ENCODE results near the gene SLC9A4.

Gene SLC9A4

GRCh38 chr2:102518170-102518569, 45.1 kb downstream of the SLC9A4 start:
- POLR2A ChIA-PET: no interaction called here

GRCh38 chr2:102520009-102520408, 47.0 kb downstream of the SLC9A4 start:
- peak; percentile 61 for DNase-seq (ENCODE audit: extremely low spot score)
- POLR2A ChIA-PET: no interaction called here
- CTCF ChIA-PET: no interaction called here

More at GRCh38 chr2:102518170-102518569, 45.1 kb downstream of the SLC9A4 start:
- DNase-seq (ENCODE audit: extremely low spot score): no peak
- CTCF ChIA-PET: no interaction called here
- TF ChIP-seq LEF1 (IDR thresholded peaks at IDR 0.05; ENCODE audit: borderline replicate concordance): no peak
- TF ChIP-seq FOXA1 (IDR thresholded peaks at IDR 0.05): no peak
- TF ChIP-seq SP1 (IDR thresholded peaks at IDR 0.05): no peak
- no peak for TF ChIP-seq BHLHE40 (IDR thresholded peaks at IDR 0.05; ENCODE audit: borderline replicate concordance)
- no peak for TF ChIP-seq ARNT (IDR thresholded peaks at IDR 0.05)
- no peak for TF ChIP-seq ELF4 (IDR thresholded peaks at IDR 0.05)
- TF ChIP-seq, protein P1, sequence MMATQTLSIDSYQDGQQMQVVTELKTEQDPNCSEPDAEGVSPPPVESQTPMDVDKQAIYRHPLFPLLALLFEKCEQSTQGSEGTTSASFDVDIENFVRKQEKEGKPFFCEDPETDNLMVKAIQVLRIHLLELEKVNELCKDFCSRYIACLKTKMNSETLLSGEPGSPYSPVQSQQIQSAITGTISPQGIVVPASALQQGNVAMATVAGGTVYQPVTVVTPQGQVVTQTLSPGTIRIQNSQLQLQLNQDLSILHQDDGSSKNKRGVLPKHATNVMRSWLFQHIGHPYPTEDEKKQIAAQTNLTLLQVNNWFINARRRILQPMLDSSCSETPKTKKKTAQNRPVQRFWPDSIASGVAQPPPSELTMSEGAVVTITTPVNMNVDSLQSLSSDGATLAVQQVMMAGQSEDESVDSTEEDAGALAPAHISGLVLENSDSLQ (IDR thresholded peaks at IDR 0.05): no peak
- TF ChIP-seq FOXK2 (IDR thresholded peaks at IDR 0.05): no peak
- no peak for TF ChIP-seq NFRKB (IDR thresholded peaks at IDR 0.05)
- no peak for TF ChIP-seq ZNF384 (IDR thresholded peaks at IDR 0.05)
- no peak for TF ChIP-seq L3MBTL2 (conservative IDR thresholded peaks at IDR 0.05)
- TF ChIP-seq FOXM1 (IDR thresholded peaks at IDR 0.05; ENCODE audit: borderline replicate concordance): no peak
- no peak for TF ChIP-seq CTBP1 (IDR thresholded peaks at IDR 0.05; ENCODE audit: borderline replicate concordance)
- TF ChIP-seq TARDBP (IDR thresholded peaks at IDR 0.05): no peak
- TF ChIP-seq HDGF (IDR thresholded peaks at IDR 0.05; ENCODE audit: borderline replicate concordance): no peak
- no peak for TF ChIP-seq SUZ12 (IDR thresholded peaks at IDR 0.05)

GRCh38 chr2:102520801-102521200, 47.8 kb downstream of the SLC9A4 start:
- TF ChIP-seq, protein P1 (IDR thresholded peaks at IDR 0.05): no peak
- DNase-seq (ENCODE audit: extremely low spot score): no peak
- ChIA-PET CTCF (interaction anchor here (0.7 to 0.9 kb wide), 2 partner anchors 83 to 95 kb away, joined by 3 to 4 read pairs; no protein-coding TSS in a partner anchor), POLR2A (no interaction called here)

More at GRCh38 chr2:102520009-102520408, 47.0 kb downstream of the SLC9A4 start:
- TF ChIP-seq ELF4 (IDR thresholded peaks at IDR 0.05) (no peak), FOXK2 (IDR thresholded peaks at IDR 0.05) (no peak), BHLHE40 (IDR thresholded peaks at IDR 0.05; ENCODE audit: borderline replicate concordance) (no peak), NFRKB (IDR thresholded peaks at IDR 0.05) (no peak), HDGF (IDR thresholded peaks at IDR 0.05; ENCODE audit: borderline replicate concordance) (no peak), CTBP1 (IDR thresholded peaks at IDR 0.05; ENCODE audit: borderline replicate concordance) (no peak), L3MBTL2 (conservative IDR thresholded peaks at IDR 0.05) (no peak), LEF1 (IDR thresholded peaks at IDR 0.05; ENCODE audit: borderline replicate concordance) (no peak), FOXA1 (IDR thresholded peaks at IDR 0.05) (no peak), TARDBP (IDR thresholded peaks at IDR 0.05) (no peak), FOXM1 (IDR thresholded peaks at IDR 0.05; ENCODE audit: borderline replicate concordance) (no peak)
- TF ChIP-seq, protein P1 (IDR thresholded peaks at IDR 0.05): no peak

GRCh38 chr2:102522162-102522561, 49.1 kb downstream of the SLC9A4 start:
- CTCF ChIA-PET: interaction anchor here (1.0 kb wide), 1 partner anchor 9 kb away, joined by 3 read pairs; no protein-coding TSS in a partner anchor
- POLR2A ChIA-PET: no interaction called here
- TF ChIP-seq, protein P1 (IDR thresholded peaks at IDR 0.05): no peak
- TF ChIP-seq FOXA1 (IDR thresholded peaks at IDR 0.05): no peak
- TF ChIP-seq ZNF384 (IDR thresholded peaks at IDR 0.05): no peak
- no peak for TF ChIP-seq TARDBP (IDR thresholded peaks at IDR 0.05)
- TF ChIP-seq HDGF (IDR thresholded peaks at IDR 0.05; ENCODE audit: borderline replicate concordance): no peak
- TF ChIP-seq FOXM1 (IDR thresholded peaks at IDR 0.05; ENCODE audit: borderline replicate concordance): no peak
- no peak for TF ChIP-seq LEF1 (IDR thresholded peaks at IDR 0.05; ENCODE audit: borderline replicate concordance)
- no peak for TF ChIP-seq BHLHE40 (IDR thresholded peaks at IDR 0.05; ENCODE audit: borderline replicate concordance)
- no peak for TF ChIP-seq CTBP1 (IDR thresholded peaks at IDR 0.05; ENCODE audit: borderline replicate concordance)
- no peak for TF ChIP-seq SP1 (IDR thresholded peaks at IDR 0.05)
- no peak for TF ChIP-seq FOXK2 (IDR thresholded peaks at IDR 0.05)
- TF ChIP-seq NFRKB (IDR thresholded peaks at IDR 0.05): no peak
- no peak for TF ChIP-seq L3MBTL2 (conservative IDR thresholded peaks at IDR 0.05)
- TF ChIP-seq SUZ12 (IDR thresholded peaks at IDR 0.05): no peak
- TF ChIP-seq ELF4 (IDR thresholded peaks at IDR 0.05): no peak
- no peak for TF ChIP-seq ARNT (IDR thresholded peaks at IDR 0.05)
- no peak for DNase-seq (ENCODE audit: extremely low spot score)

GRCh38 chr2:102522890-102523289, 49.9 kb downstream of the SLC9A4 start:
- ChIA-PET CTCF (interaction anchor here (1.0 kb wide), 1 partner anchor 10 kb away, joined by 3 read pairs; no protein-coding TSS in a partner anchor), POLR2A (no interaction called here)
- no peak for DNase-seq (ENCODE audit: extremely low spot score)

More at GRCh38 chr2:102522890-102523289, 49.9 kb downstream of the SLC9A4 start:
- TF ChIP-seq ZNF384 (IDR thresholded peaks at IDR 0.05) (no peak), SP1 (IDR thresholded peaks at IDR 0.05) (no peak), TARDBP (IDR thresholded peaks at IDR 0.05) (no peak), FOXK2 (IDR thresholded peaks at IDR 0.05) (no peak), LEF1 (IDR thresholded peaks at IDR 0.05; ENCODE audit: borderline replicate concordance) (no peak), BHLHE40 (IDR thresholded peaks at IDR 0.05; ENCODE audit: borderline replicate concordance) (no peak), NFRKB (IDR thresholded peaks at IDR 0.05) (no peak), SUZ12 (IDR thresholded peaks at IDR 0.05) (no peak), L3MBTL2 (conservative IDR thresholded peaks at IDR 0.05) (no peak), FOXM1 (IDR thresholded peaks at IDR 0.05; ENCODE audit: borderline replicate concordance) (no peak), ARNT (IDR thresholded peaks at IDR 0.05) (no peak), HDGF (IDR thresholded peaks at IDR 0.05; ENCODE audit: borderline replicate concordance) (no peak), CTBP1 (IDR thresholded peaks at IDR 0.05; ENCODE audit: borderline replicate concordance) (no peak), ELF4 (IDR thresholded peaks at IDR 0.05) (no peak)
- TF ChIP-seq, protein P1 (IDR thresholded peaks at IDR 0.05): no peak

Data from HEK293T (cell line).